Erythroblast (primary cell): ENCODE data around the gene POFUT1.
"Not testable (repeated sequence)": the region's sequence is repeated elsewhere in the genome, so short reads cannot be mapped to it uniquely, and the experiment has no call there.

Experiments
- DNase-seq, 2 experiments: peaks; one replicate each; lab custom pipeline; 2025; lab: John Stamatoyannopoulos, UW
- GATA1 ChIP-seq: IDR thresholded peaks from 2 replicates; pipeline ENCODE4 v1.6.1; 2011; ENCODE audit warnings: low read depth, mild to moderate bottlenecking, control low read depth, low read length, moderate library complexity
- POLR2A ChIP-seq: IDR thresholded peaks from 2 replicates; pipeline ENCODE4 v1.6.1; 2011; ENCODE audit warnings: mild to moderate bottlenecking, low read length

POFUT1 gene

GRCh38 chr20:32193996-32194395, 13.7 kb upstream of the POFUT1 start:
- TF ChIP-seq POLR2A (no peak), GATA1 (no peak)
- DNase-seq: no peak

DNA sequence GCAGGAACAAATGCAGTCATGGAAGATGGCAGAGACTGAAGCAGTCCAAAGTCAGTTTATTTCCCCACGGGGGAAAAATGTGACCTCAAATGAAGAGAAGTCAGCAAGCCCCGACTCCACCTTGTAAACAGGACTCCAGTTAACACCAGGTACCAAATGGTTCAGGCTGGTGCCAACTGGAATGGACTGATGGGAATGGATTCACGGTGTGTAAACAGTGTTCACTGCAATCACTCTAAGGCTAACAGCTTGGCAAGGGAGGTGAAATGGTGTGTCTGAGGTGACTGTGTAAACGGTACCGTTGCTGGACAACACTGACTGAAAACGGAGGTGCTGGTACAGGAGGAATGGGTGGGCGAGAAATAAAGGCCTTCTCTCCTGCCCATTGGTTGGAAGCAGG, 12.1 kb upstream of the POFUT1 start:
- TF ChIP-seq POLR2A: no peak
- TF ChIP-seq GATA1: no peak
- no peak for DNase-seq

DNA sequence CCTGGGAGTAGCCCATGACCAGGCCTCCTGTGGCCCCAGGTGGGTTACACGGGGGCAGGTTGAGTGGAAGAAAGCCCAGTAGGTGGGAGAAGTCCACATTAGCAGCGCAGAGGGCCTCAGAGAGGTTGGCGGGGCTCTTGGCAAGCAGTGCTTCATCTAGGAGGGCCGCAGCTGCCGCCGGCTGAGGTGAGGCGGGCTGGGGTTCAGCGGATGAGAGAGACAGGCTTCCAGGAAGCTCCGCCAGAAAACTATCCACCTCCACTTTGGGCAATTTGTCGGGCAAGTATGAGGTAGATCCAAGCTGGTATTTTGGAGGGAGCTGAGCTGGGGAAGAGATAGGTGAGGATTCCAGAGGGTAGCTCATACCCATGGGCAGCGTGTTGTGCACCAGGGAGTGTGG, 11.1 kb upstream of the POFUT1 start:
- not testable (repeated sequence) for DNase-seq

GRCh38 chr20:32197136-32197535, 10.5 kb upstream of the POFUT1 start:
- DNase-seq: peak in 1 of 2 experiments; percentile 17

- DNase-seq: no peak
- TF ChIP-seq POLR2A: no peak
- TF ChIP-seq GATA1: no peak
Observed at GRCh38 chr20:32199006-32199405, 8.7 kb upstream of the POFUT1 start.

GRCh38 chr20:32201296-32201976, 6.2 kb upstream of the POFUT1 start:
- no peak for TF ChIP-seq GATA1
- TF ChIP-seq POLR2A: no peak
- no peak for DNase-seq

GRCh38 chr20:32201977-32202363, 5.7 kb upstream of the POFUT1 start:
- no peak for TF ChIP-seq GATA1
- no peak for TF ChIP-seq POLR2A
- DNase-seq: no peak

GRCh38 chr20:32203356-32204204, 4.1 kb upstream of the POFUT1 start:
- no peak for DNase-seq

GRCh38 chr20:32204205-32205109, 3.2 kb upstream of the POFUT1 start:
- DNase-seq: peak in 1 of 2 experiments; percentile 44
- no peak for TF ChIP-seq POLR2A
- no peak for TF ChIP-seq GATA1

More at GRCh38 chr20:32203356-32204204, 4.1 kb upstream of the POFUT1 start:
- TF ChIP-seq POLR2A (no peak), GATA1 (no peak)

DNA sequence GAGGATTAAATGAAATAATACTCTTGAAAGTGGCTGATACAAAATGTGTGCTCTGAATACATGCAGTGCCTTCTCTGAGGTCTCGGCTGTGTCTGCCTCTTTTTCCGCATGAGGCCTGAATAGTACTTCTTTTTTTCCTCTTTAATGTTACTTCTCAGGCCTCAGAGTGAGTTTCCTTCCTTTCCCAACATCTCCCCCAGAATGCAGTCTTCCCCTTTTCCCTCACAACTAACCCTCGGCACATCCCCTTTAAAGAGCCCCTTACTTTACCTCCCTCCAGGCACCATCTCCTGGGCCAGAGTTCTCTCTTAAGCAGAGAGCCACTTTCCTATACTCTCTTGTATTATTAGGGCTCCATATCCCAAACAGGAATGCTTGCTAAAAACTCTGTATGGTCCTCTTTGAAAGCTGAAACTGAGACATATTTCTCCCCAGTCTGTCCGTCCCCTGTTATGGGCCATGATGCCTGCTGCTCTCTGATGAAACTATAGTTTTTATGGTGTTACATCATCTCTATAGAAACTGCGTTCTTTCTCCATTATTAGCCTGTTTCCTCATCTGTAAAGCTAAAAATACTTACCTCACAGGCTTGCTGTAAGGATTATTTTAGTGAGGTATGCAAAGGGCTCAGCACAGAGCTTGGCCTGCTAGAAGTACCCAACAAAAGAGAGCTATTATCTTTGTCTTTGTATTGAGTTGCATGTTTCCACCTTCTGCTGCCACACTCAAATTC, 2.4 kb upstream of the POFUT1 start:
- TF ChIP-seq POLR2A (no peak), GATA1 (no peak)
- DNase-seq: peak; percentile 44 to 70

DNA sequence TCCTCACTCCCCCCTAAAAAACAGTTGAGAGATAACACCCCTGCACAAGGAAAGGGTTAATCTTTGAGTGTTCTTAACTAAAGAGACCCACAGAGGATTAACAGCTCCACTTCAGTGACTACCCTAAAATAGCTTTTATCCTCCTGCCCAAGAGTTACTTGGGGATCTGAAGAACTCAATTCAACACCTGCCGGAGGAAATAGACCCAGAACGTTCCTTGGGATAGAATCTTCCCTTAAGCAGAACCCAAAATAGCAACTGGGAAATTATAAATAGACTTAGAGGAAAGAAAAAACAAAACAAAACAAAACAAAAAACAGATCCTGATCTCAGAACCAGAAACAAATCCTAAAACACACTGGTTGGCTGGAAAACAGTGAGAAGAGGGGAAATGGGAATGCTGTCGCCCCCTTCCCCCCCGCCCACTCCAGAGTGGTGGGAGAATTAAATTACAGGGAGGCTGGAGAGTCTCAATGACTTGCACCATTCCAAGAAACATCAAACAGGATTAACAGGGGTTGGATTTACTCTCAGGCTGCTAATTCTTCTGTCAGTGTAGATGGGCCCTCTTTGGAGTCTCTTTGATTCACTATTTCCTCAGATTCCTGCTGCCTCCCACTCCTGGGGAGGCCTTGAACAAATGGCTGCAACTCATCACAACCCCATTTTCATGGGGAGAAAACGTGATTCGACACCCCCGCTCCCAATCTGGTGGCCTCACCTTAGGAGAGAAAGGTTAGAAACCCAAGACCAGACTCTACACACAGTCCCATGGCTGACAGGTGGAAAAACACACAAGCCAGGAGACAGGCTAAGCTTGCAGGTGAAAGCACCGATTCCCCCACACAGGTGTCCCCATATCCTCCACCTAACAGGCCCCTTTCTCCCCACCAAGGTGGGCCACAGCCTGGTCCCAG, 1.6 kb upstream of the POFUT1 start:
- TF ChIP-seq GATA1: no peak
- TF ChIP-seq POLR2A: no peak

DNA sequence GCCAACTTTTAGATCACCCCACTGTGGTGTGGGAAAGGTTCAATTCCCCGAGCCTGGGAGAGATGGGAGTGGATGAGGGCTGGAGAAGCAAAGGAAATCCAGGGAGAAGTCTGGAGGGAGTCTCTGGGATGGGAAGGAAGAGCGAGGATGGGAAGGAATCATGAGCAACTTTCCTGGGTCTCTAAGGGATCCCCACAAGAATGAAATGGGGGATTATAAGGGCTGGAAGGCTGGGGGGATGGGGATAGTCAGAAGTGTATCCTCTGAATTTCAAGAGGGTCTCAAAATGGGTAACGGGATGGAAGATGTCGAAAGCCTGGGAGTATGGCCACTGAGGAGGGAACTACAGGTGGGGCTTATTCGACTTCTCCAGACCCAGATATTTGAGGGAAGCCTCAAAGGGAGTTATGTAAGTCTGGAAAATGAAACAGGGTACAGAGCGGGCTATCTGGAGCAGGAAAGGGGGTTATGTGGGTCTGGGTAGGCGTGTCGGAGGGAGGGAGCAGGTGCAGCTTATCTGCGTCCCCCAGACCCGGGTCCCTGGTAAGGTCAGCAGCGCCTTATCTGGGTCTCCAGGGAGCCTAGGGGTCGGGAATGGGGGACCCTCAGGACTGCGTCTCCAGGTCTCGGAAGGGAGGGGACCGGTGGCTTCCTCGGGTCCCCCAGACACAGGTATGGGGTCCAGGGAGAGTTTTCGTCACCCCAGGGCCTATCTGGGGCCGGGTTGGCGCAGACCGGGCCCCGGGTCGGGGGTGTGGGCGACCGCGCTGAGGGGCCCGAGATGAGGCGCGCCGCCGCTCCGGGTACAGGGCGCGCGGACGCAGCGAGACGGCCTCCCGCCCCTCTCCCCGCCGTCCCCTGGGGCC, 687 bp upstream of the POFUT1 start:
- no peak for TF ChIP-seq GATA1
- no peak for TF ChIP-seq POLR2A
- peak; percentile 91 to 94 for DNase-seq

More for the DNA sequence above, 1.6 kb upstream of the POFUT1 start:
- DNase-seq: peak in 1 of 2 experiments; percentile 40
